NCI-H2081 treated with DMSO at 0.1 percent for 48 hours (cell line): ENCODE data around the gene TMEM244.
"Not testable (repeated sequence)": the region's sequence is repeated elsewhere in the genome, so short reads cannot be mapped to it uniquely, and the experiment has no call there.

ENCODE experiments used
- DNase-seq: peaks from one replicate; lab custom pipeline; 2025; lab: John Stamatoyannopoulos, UW

Gene TMEM244

DNA sequence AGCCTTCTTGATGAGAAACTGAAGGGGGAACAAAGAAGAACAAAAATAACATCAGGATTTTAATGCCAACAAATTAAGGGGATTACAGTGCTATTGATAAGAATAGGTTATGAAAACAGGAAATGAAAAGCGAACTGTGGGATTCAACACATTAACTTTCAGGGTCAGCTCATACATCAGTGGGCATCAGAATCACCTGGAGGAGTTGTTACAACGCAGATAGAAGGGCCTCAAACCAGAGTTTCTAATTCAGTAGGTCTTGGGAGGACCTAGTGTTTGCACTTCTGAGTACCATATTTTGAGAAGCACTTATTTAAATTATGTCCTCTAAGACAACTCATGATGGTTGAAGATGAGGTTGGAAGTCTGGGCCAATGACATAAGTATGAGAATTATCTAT lies 5.6 kb upstream of the TMEM244 start:
- DNase-seq, result no peak

DNA sequence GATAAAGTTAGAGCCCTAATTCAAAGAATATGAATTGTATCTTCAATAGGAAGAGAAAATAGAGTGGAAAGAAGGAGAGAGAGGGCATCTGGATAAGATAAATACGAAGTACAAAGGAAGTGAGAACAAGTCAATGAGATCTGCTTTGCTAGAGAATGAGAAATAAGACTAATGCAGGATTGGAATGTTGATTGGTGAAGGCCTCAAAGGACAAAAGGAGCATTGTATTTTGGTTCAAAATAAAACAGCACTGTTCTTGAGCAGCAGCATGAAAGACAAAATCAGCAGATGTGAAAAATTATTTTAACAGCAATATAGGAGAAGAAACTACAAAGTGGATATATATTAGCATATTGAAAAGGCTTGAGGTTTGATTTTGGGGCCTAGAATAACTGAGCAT lies 5.1 kb upstream of the TMEM244 start:
- DNase-seq, result no peak

DNA sequence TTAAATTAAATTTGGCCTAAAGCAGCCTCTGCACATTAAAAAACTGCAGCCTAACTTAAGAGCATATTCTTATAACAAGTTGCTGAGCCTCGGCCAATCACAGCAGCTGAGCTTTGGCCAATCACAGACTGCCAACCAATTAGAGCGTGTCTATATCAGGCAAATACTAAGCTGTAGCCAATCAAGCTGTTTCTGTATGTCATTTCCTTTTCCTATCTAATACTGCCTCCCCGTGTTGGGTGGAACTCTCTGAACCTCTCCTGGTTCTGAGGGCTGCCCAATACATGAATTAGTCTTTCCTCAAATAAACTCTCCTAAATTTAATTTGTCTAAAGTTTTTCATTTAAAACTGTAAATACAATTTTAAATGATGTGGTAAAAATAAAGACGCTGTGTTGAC lies 3.9 kb upstream of the TMEM244 start:
- no peak for DNase-seq

DNA sequence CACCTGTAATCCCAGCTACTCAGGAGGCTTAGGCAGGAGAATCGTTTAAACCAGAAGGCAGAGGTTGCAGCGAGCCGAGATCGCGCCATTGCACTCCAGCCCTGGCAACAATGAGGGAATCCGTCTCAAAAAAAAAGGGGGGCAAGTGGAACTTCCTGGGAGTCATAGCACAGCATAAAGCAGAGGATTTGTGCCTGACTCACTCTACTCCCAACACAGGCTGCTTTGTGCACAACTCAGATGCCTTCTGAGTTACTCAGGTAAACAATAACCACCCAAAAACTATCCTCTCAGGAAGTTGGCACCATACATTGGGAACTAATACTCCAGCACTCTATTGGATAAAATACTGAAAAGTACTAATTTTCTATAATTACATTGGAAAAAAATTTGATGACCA lies 2.5 kb upstream of the TMEM244 start:
- DNase-seq, result no peak

DNA sequence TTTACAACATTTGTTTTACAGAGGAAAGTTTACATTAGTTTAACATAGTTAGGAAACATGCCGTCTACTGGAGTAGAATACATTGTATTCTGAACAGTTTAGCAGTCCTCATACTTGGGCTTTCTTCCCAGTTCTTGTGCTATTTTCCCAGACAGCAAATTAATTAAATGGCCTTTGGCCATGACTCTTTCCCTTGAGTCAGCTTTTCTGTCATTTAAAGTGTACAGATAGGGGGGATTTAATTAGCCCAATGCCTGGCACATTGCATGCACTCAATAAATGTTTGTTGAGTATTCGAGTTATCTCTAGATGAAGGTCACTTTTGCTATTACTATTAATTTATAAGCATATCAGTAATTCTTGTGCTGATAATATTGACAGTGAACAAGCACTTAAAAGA lies 1.6 kb downstream of the TMEM244 start:
- DNase-seq, result no peak

DNA sequence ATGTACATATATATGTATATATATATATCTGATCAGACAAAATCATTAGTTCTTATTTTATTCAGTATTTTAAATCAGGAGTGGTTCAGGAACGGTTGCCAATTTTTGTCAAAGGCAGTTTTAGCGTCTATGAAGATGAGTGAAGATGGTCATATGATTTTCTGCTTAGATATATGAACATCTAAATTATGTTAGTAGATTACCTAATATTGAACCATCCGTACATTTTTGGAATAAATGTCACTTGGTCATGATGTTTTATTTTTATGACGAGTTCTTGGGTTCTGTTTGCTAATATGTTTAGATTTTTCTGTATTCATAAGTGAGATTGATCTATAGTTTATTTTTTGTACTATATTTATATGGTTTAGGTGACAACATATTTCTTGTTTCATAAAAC lies 3.3 kb downstream of the TMEM244 start:
- DNase-seq, result no peak

DNA sequence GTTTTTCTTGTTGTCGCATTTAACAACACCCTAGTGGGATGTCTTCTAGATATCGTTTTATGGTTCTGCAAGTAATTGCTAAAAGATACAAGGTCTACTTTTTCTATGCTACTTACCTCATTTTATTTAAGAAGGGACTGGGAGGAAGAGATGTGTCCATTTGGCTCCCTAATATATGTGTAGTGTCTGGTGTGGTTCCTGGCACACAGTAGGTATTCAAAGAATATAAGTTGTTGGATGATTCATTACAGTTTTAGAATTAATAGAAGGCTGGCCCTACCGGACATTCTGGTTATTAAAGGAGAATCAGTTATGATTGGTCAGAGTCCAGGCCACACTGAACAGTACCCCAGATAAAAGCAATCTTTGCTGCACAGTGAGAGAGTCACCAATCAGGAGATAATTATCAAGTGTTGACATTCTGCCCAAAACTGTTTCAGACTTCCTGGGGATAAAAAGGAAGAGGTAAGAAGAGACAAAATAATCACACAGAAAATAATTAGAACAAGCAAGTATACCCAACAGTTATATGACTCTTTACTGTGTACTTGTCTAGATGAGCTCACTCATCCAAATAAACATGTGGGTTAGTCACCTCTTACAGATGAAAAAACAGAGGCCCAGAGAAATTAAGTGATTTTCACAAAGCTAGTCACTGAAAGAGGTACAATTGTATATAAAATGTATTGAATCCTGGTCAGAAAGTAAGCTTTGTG lies 7.0 kb downstream of the TMEM244 start:
- DNase-seq, result no peak

DNA sequence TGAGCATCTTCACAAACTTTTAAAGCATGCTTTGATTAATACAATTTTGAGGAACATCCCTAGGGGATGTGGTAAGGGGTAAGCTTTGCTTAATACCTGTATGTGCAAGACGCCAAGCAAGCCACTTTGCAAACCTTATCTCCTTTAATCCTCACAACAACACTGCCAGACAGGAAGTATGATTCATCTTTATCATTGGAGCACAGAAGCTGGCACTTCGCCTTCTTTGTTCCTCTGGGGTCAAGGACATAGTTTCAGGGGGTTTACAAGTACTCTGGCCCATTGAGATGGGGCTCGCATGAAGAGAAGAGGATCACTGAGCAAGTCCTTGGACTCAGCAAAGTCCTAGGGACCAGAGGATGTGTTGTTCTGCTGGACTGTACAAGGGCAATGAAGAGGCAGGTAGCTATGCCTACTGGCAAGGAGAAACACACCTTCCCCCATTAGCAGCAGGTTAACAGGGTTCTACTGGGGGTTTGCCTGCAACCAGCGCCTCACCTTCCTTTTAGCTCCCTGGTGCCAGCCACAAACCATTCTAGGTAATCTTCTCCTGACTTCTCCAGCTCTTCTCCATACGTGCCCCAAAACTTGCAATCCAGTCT lies 8.8 kb downstream of the TMEM244 start:
- no peak for DNase-seq

DNA sequence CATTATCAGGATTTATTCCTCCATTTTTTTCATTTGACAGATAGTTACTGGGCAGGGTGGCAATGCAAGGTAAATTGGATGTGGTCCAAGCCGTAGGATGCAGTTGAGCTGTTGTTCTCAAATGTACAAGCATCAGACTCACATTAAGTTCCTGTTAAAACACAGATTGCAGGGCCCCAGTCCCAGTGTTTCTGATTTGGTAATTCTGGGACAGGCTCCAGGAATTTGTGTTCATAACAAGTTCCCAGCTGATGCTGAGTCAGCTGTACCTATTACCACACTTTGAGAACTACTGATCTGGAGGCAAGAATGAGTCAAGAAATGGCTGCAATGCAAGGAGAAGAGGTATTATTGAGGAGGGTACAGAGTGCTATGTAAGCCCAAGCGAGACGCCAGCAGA lies 11.7 kb downstream of the TMEM244 start:
- DNase-seq, result no peak

DNA sequence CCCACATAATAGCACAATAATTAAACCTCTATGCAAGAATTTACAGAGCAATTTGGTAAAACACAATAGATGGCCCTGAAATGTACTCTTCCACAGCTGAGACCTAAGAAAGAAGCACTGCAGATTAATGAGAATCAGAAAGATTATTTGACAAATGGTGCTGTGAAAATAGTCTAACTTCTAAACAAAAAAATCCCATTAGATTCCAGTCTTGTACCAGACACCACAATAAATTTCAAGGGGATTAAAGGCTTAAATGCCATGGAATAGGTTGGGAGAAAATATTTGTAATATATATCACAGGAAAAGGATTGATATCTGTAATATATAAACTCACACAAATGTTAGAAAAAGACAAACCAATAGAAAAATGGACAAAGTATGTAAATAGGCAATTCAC lies 14.4 kb downstream of the TMEM244 start:
- DNase-seq, result no peak

DNA sequence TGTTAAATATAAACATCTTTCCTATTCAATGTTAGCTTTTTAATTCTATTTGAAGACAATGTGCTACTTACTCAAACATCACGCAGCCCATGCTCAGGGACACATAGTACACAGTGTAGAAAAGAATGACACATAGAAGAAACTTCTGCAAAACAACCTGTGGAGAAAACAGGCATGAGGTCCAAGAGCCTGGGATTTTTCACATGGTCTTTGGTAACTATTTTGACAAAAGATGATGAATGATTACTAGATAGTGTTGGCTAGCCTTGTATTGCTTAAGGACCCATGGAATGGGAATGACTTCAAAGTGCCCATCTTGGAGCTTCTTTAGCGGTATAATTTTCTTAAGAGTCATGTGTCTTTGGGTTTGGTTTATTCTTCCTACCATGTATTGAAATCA lies 15.4 kb downstream of the TMEM244 start:
- DNase-seq, result no peak

DNA sequence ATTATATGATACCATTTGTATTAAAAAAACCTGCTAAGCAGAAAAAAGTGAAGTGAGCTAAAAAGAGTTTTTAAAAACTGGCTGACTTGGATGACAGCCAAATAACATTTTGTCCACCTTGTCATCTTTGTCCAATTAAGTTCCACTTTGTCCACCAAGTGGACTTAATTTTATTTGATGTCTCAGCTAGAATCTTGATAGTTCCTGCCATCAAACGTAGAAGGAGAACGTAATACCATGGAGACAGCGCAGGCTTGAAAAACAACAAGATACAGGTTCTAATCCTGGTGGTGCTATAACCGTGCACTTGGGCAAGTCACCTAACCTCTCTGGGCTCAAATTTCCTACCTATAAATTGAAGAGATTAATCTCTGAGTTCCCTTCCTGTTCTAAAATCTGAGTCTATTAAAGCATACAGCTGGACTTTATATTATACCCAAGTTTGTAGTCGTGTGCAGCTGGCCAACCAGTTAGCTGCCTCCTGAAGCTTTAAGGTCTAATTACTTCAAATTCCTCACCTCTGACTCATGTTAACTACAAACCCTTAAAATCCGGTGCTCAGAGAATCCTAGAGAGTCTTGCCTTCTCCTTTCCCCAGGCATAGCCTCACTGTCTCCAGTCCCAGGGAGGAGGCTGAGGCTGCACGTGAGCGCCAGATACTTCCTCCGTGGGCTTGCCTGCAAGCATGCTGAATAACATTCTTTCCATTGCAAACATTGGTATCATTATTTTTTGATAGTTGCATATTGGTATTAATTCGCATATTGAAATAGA lies 16.8 kb downstream of the TMEM244 start:
- no peak for DNase-seq

DNA sequence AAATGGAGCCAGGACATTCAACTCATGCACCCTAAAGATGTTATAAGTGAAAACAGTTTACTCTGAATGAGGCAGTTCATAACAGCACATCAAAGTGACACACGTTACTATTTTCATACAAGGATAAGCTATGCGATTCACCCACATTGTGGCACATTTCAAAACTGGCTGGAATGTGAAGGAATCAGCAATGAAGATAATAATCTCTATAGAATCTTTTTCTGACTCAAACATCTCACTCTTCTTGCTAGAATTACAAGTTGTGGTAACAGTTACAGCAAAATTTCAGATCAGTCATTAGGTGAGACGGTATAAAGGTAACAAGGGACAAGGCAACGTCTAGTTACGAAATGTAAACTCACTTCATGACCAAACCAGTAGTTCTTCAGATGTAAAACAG lies 17.5 kb downstream of the TMEM244 start:
- DNase-seq, result no peak

DNA sequence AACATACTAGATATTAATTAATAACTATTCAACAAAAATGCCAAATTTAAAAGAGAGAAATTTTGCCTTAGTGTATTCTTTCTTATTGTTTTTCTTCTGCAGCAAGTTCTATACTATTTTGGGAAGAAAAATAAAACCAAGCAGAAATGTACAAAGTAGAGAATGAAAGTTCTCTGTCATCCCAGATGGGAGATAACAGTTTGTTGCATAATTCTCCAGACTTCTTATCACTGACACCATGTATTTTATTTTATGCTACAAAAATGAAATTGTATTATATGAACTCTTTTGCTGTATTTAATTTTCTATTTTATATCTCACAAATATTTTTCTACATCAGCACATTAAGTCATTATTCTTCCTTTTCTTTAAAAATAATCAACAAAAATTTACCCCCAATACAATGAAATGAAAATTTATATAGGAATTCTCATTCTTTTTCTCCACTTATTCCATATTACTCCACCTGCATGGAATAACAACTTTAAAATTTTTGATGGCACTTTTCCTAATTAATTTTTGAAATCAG lies 18.2 kb downstream of the TMEM244 start:
- DNase-seq, result no peak

DNA sequence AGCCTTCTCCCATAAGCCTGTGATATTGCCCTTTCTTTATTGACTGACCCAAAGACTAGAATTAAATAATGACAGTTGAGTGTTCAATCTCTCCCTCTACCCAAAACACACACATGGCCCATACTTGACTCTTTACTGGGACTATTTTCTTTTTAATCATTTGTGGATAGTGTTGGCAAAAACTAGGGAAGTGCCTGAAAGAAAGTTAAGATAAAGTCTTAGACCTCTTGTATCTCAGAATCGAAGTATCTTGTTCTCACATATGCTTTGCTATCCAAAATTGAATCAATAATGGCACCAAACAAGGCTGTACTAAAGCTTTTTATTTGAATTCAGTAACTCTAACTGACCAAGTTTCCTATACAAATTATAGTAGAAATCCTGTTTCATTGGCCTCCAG lies 19.0 kb downstream of the TMEM244 start:
- no peak for DNase-seq

DNA sequence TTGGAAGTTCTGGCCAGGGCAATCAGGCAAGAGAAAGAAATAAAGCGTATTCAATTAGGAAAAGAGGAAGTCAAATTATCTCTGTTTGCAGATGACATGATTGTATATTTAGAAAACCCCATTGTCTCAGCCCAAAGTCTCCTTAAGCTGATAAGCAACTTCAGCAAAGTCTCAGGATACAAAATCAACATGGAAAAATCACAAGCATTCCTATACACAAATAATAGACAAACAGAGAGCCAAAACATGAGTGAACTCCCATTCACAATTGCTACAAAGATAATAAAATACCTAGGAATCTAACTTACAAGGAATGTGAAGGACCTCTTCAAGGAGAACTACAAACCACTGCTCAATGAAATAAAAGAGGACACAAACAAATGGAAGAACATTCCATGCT lies 21.6 kb downstream of the TMEM244 start:
- DNase-seq, result not testable (repeated sequence)

DNA sequence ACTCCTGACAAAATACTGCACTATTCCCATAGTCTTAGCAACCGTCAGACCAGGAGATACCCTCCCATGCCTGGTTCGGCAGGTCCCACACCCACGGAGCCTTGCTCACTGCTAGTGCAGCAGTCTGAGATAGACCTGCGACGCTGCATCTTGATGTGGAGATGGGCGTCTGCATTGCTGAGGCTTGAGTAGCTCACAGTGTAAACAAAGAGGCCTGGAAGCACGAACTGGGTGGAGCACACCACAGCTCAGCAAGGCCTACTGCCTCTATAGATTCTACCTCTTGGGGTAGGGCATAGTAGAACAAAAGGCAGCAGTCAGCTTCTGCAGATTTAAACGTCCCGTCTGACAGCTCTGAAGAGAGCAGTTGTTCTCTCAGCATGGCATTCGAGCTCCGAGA lies 25.4 kb downstream of the TMEM244 start:
- DNase-seq, result no peak

DNA sequence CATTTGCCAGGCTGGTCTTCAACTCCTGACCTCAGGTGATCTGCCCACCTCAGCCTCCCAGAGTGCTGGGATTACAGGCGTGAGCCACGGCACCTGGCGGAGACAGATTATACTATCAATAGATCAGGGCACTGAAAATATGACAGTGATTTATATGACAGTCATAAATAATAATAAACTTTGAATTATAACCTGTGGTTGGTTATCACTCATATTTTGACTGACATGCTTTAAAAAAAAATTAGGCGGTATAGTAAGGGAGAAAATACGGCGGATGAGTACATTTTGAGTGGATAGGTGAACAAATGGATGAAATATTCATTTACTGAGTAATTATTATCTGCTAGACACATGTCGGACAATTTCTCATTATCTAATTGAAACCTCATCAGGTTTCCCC lies 28.8 kb downstream of the TMEM244 start:
- DNase-seq, result no peak

DNA sequence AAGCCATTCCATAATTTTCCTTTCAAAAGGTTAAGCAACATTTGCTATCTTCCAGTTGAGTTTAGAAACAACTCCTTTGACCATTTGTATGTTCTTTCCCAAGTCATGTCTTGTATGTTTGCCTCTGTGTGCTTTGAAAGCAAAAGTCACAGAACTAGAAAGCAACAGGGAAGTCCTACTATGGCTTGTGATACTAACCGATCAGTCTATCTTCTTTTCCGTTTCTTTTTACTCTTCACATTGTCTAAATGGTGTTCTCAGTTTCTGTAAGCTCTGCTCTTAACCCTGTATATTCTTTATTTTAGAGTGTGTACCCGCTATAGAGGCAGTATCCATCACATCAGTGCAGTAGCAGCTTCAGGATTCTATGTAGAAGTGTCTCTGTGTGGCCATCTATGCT lies 32.9 kb downstream of the TMEM244 start:
- no peak for DNase-seq

DNA sequence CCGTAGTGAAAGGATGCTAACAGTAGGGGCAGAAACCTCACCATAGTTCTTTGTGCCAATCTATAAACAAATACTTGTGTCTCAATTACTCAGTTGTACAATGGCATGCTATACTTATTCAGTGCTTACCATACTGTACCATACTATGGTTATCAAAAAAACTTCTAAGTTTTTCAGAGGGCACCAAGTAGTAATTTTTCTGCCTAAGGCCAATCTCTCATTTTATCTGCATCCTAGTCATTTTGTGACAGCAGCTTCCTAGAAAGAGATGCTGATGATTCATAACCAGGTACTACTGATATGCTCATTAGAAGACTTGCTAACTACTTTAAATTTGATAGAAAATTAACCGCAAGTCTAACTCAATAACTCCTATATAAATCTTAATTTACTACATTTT lies 42.9 kb downstream of the TMEM244 start:
- no peak for DNase-seq

DNA sequence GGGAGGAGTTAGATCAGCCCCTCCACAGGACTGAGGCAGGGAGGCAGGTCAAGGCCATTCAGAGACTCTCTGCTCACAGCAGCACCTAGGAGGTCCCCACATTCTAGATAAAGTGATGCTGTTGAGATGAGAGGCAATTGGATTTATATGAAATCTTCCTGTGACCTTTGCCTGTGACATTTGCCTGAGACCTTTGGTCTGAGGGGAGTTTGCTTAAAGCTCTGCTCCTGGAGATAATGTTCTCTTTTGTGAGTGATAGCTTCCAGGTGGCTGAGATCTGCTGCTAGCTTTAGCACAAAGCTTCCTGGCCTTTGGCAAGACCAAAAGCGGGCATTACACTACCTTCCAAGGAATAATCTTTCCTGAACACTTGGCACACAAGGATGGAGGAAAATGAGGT lies 43.3 kb downstream of the TMEM244 start:
- DNase-seq, result no peak

DNA sequence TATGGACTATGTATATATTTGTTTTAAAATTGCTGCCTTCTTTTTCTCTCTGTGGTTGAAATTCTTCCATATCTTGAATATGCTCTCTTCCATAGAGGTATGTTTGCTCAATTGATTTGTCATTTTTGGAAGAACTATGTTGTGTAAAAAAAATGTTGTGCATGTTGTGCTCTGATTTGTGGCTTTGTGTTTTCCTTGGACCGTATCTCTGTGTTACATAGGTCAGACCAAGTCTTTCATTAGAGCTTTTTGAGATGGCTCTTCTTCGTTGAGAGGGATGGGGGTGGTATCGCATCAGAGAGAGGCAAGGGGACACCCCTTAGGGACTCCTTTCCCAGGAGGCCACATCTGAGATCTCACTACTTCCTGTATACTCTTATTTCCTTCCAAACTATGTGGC lies 43.8 kb downstream of the TMEM244 start:
- no peak for DNase-seq

DNA sequence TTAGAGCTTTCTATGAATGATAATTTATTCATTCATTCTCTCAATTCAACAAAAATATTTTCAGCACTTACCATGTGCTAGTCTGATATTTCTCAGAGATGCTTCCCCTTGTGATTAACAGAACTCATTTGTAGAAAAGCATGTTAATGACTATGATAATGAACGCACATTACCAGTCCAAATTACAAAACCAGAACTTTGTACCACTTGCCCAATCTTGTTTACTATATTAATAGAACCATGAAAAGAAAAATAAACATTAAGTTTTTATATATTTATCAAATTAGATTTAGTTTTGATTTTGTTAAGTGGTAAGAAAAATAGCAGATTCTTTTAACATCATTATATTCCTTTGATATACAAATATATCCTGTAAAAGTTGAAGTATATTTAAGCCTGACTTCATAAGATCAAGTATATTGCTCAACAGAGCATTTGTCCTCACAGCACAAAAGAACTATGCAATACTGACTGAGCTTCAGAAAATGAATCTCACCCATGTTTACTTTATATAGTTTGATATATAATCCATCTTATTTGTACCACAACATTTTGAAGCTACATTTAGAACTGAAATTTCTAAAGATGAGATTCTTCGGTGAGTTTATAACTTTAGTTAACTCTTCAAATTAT lies 48.9 kb downstream of the TMEM244 start:
- no peak for DNase-seq
